C1 segment of cervical spinal cord (tissue), 14 donors: ENCODE results near the gene PMAIP1.
A peak's percentile ranks its signal among the peaks of the same experiment; 100 is the strongest.

Experiments
- DNase-seq, 14 donors: peaks; one replicate each; lab custom pipeline; 2025; lab: John Stamatoyannopoulos, UW

Gene PMAIP1

GRCh38 chr18:59911600-59911999 lies 11.8 kb downstream of the PMAIP1 start:
- no peak for DNase-seq

- DNase-seq = no peak
Observed at GRCh38 chr18:59912007-59912550, 12.3 kb downstream of the PMAIP1 start.

DNA sequence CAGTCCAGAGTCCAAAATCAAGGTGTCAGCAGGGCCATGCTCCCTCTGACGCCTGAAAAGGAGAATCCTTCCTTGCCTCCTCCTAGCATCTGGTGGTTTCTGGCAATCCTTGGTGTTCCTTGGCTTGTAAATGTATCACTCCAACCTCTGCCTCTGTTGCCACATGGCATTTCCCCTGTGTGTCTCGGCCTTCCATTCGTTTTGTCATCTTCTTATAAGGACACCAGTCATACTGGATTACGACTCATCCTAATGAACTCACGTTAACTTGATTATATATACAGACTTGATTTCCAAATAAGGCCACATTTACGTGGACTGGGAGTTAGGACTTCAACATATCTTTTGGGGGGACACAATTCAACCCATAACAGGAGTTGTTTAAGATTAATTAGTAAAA lies 15.8 kb downstream of the PMAIP1 start:
- DNase-seq = no peak

GRCh38 chr18:59916746-59917145 lies 16.9 kb downstream of the PMAIP1 start:
- DNase-seq = no peak

GRCh38 chr18:59917422-59917821 lies 17.6 kb downstream of the PMAIP1 start:
- DNase-seq = peak in 1 of 14 donors; percentile 8

GRCh38 chr18:59918320-59918755 lies 18.5 kb downstream of the PMAIP1 start:
- no peak for DNase-seq

GRCh38 chr18:59918997-59919396 lies 19.2 kb downstream of the PMAIP1 start:
- DNase-seq = no peak

DNA sequence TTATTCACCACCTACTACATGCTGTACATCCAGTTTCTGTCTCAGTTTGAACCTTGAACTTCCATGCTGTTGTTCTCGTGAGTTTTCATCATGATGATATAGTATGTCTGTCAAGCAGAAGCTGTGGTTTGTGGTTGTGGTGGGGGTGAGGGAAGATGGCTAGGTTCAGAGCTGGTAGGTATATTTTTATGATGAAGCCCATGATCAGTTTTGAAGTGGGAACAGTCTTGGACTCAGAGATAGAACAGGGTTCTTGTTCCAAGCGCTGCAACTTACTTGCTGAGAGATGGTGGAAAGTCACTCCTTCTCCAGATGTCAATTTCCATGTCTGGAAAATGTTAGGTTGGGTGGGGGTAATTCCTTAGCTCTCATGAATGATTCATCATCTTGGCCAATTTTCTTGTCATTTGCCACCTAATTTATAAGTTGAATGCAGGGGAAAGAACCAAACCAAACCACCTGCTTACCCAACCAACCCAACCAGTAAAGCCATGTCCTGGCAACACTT lies 21.6 kb downstream of the PMAIP1 start:
- DNase-seq = no peak

GRCh38 chr18:59923539-59924196 lies 23.9 kb downstream of the PMAIP1 start:
- DNase-seq = no peak

- no peak for DNase-seq
Observed at GRCh38 chr18:59926131-59926530, 26.3 kb downstream of the PMAIP1 start.

- DNase-seq = no peak
Observed at GRCh38 chr18:59927246-59927825, 27.5 kb downstream of the PMAIP1 start.

DNA sequence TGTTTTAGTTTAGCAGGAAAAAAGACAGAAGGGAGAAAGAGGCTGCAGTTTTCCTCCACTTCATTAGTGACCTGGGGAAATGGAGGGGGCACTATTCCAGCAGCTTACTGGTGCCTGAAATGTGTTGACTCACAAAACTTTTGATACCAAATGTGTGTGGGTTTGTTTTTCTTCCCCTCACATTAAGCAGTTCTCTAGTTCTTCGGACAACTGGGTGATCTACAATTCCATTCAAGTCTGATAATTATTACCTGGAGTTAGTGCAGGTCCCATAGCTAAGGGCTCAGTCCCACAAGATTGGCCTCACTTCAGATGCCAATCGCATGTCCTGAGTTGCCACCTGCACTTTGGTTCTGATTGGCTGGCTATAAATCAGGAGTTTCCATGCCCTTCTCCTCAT lies 28.4 kb downstream of the PMAIP1 start:
- DNase-seq = no peak

DNA sequence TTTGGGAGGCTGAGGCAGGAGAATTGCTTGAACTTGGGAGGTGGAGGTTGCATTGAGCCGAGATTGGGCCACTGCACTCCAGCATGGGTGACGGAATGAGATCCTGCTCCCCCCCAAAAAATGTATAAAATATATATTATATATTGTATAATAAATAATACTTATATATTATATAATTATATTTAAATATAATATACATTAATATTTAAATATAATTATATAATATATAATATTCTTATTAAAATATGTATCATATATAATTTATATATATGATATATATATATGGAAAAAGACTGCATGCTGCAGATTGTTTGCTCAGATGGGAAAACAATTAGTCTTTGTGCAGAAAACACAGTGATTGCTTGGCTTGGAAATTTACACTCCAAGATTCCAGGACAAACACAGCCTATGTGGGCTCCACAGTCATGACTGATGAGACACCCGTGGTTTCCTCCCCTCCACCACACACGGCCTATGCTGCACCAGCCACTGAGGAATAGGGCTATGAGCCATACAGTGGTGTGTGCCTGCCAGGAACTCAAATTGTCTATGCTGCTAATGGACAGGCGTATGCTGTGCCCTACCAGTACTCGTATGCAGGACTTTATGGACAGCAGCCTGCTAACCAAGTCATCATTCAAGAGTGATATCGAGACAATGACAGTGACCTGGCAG lies 30.0 kb downstream of the PMAIP1 start:
- peak in 1 of 14 donors; percentile 2 for DNase-seq

DNA sequence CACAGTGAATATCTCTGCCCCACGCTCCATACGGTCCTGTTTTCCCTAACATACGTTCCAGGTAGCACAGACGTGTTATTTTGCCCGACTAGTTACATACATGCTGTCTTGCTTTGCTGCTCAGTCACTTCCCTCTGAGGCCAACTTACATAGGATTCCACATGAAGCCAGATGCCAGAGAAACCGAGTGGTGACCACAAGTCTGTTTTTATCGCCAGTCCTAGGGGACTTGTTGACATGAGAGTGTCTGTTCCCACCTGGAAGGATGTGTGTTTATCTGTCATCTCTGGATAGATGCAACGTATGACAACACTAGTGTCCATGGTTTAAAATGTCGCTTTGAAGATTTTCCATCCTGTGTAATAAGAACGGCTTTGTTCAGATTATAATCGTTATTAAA lies 32.6 kb downstream of the PMAIP1 start:
- DNase-seq = no peak

- no peak for DNase-seq
Observed at GRCh38 chr18:59938676-59939075, 38.9 kb downstream of the PMAIP1 start.

DNA sequence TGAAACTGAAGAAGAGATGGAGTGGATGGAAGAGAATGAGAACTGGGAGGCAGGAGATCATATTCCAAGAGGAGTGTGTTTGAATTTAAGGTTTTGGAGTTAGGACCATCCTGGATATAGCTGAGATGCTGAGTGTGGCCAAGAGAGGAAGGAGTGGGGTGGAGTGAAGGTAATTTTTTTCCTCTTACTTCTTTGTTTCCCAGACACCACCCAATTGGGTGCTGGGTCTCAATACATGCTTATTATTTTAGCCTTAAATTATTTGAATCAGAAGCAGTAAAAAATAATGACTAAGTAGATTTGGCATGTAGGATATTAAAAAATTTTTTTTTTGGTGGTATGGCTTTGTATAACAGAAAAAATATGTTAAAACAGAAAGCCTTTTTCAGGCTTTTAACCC lies 39.3 kb downstream of the PMAIP1 start:
- no peak for DNase-seq

DNA sequence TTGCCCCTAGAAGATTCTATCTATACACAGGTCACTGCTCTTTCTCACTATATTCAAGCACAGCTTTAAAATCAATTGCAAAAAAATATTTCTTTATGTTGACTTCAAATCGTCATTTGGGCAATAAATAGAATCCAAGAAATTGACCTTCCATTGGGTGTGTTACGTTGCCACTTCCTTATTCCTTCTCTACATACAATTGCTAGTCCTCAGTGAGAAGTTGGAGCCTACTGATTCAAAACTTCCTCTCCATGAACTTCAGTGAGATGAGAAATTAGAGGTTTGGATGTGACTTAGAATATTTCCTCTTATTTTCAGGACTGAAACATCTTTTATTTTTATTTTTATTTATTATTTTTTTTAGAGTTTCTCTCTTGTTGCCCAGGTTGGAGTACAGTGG lies 40.3 kb downstream of the PMAIP1 start:
- no peak for DNase-seq

DNA sequence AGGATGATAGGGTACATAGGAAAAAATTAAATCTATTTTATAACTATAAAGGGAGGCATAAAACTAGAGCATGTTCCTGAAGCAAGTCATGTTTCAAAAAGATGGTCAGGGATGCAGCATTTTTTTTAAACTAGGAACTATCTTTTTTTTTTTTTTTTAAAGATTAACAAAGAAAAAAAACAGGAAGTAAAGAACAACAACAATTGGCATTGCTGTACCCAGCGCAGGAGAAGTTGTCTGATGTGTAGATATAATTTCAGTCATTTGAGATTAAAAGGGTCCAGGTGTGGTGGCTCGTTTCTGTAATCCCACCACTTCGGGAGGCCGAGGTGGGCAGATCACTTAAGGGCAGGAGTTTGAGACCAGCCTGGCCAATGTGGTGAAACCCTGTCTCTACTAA lies 41.5 kb downstream of the PMAIP1 start:
- no peak for DNase-seq

DNA sequence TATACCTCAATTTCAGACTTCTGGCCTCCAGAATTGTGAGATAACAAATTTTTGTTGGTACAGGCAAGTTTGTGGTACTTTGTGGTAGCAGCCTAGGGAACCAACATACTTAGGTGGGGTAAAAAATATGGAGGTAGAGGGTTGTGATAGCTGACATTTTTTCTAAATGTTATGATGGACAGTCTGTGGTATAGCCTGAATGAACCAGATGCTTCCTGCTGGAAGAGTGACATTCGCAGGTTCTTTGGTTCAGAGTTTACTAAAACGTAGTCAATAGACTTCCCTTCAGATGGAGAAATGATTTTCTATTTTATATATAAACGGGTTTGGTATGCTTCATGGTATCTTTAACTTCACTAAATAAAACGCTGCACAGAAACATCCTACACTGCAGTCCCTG lies 42.8 kb downstream of the PMAIP1 start:
- no peak for DNase-seq

DNA sequence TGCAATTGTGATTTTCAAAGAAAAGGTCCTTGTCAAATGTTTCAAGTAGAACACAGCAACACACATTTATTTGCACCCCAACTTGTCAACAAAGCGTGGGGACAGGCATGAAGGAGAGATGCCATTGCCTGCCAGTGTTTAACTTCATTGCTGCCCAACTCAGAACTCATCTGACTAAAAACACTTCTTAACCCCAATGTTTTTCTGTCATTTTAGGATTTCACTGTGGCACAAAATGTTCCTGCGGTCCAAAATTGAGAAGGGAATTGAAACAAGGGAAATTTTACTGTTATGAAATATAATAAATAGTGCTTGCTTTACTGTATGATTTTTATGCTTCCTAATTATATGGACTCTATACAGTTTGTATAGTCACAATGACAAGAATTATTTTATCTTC lies 45.7 kb downstream of the PMAIP1 start:
- DNase-seq = no peak

GRCh38 chr18:59950215-59950944 lies 50.6 kb downstream of the PMAIP1 start:
- no peak for DNase-seq

- no peak for DNase-seq
Observed at GRCh38 chr18:59951591-59951990, 51.8 kb downstream of the PMAIP1 start.
